HepG2 (cell line): ENCODE data around the gene THADA. TPM values are rescaled to one million over a fixed set of nuclear protein-coding genes. Genes with fewer than 3 reads are reported as not detected.

Source experiments
- AHR ChIP-seq: IDR thresholded peaks from 2 replicates; pipeline ENCODE4 v1.6.1; 2018; ENCODE audit warnings: missing genetic modification reagents, missing compliant biosample characterization
- ARID4A ChIP-seq: sonication (generic); formaldehyde crosslinking; IDR thresholded peaks from 2 replicates; pipeline ENCODE4 v1.5.0; 2020; ENCODE audit warnings: mild to moderate bottlenecking, missing genetic modification reagents, borderline replicate concordance
- ARID5B ChIP-seq: IDR thresholded peaks from 2 replicates; pipeline ENCODE4 v1.4.0; 2020; ENCODE audit warnings: mild to moderate bottlenecking, missing genetic modification reagents
- DMAP1 ChIP-seq: IDR thresholded peaks from 2 replicates; pipeline ENCODE4 v1.6.1; 2016
- HOXD1 ChIP-seq: sonication (generic); formaldehyde crosslinking; IDR thresholded peaks from 2 replicates; pipeline ENCODE4 v1.5.0; 2020; ENCODE audit warnings: missing genetic modification reagents
- ISL2 ChIP-seq: sonication (generic); formaldehyde crosslinking; IDR thresholded peaks from 2 replicates; pipeline ENCODE4 v1.5.0; 2020; ENCODE audit warnings: missing genetic modification reagents
- MED1 ChIP-seq: sonication (generic); formaldehyde crosslinking; IDR thresholded peaks from 2 replicates; pipeline ENCODE4 v1.4.0; 2020; ENCODE audit warnings: missing genetic modification reagents
- MYNN ChIP-seq: sonication (generic); formaldehyde crosslinking; IDR thresholded peaks from 2 replicates; pipeline ENCODE4 v1.4.0; 2020; ENCODE audit warnings: mild to moderate bottlenecking, low read depth, missing genetic modification reagents
- SCMH1 ChIP-seq: sonication (generic); formaldehyde crosslinking; IDR thresholded peaks from 2 replicates; pipeline ENCODE4 v1.9.0; 2021; ENCODE audit warnings: missing genetic modification reagents, mild to moderate bottlenecking, borderline replicate concordance
- SP140L ChIP-seq: sonication (generic); formaldehyde crosslinking; IDR thresholded peaks from 2 replicates; pipeline ENCODE4 v1.4.0; 2020; ENCODE audit warnings: missing genetic modification reagents, borderline replicate concordance
- ZBTB26 ChIP-seq: IDR thresholded peaks from 2 replicates; pipeline ENCODE4 v1.6.1; 2016; ENCODE audit warnings: missing compliant biosample characterization, missing genetic modification reagents, borderline replicate concordance
- ZFAT ChIP-seq: sonication (generic); formaldehyde crosslinking; conservative IDR thresholded peaks from 2 replicates; pipeline ENCODE4 v1.8.1; 2023; ENCODE audit warnings: missing genetic modification reagents, inconsistent platforms
- ZFX ChIP-seq: sonication (generic); formaldehyde crosslinking; IDR thresholded peaks from 2 replicates; pipeline ENCODE4 v1.4.0; 2020; ENCODE audit warnings: mild to moderate bottlenecking, low read depth, missing genetic modification reagents, moderate library complexity
- polyA plus RNA-seq, 8 experiments: library from polyadenylated mRNA; depleted of rRNA in 3 of 8; stranded (reverse) in 7 of 8; unstranded in 1 of 8; fragments of >200 nt; fragmentation: Illumina TruSeq in 4 of 8; extraction: Trizol in 4 of 8; gene quantifications; 2 replicates each; pipeline versions ENCODE4 v1.2.1 to v1.2.3, GENCODE V29; 2011 to 2016; ENCODE audit warnings: low read depth in 4 of 8, missing spikeins in 1 of 8, mixed read lengths in 1 of 8; ENCODE audit not compliant: insufficient read depth in 1 of 8
- total RNA-seq, 5 experiments: library from RNA; depleted of rRNA; stranded (reverse); fragments of >200 nt; fragmentation: Illumina TruSeq; extraction: Trizol; gene quantifications; 2 replicates each; pipeline ENCODE4 v1.2.3, GENCODE V29; 2016; ENCODE audit warnings: low read depth in 1 of 5
- TF ChIP-seq, protein P1 (sequence below): sonication (generic); formaldehyde crosslinking; IDR thresholded peaks from 2 replicates; pipeline ENCODE4 v1.5.0; 2020; ENCODE audit warnings: mild to moderate bottlenecking, missing genetic modification reagents, moderate library complexity
- TF ChIP-seq, protein P2 (sequence below): sonication (generic); formaldehyde crosslinking; IDR thresholded peaks from 2 replicates; pipeline ENCODE4 v1.8.1; 2023; ENCODE audit warnings: missing genetic modification reagents, inconsistent platforms, borderline replicate concordance
- TF ChIP-seq, protein P3 (sequence below): sonication (generic); IDR thresholded peaks from 2 replicates; pipeline ENCODE4 v1.6.1; 2016; ENCODE audit warnings: low read depth, borderline replicate concordance

THADA gene
- total and polyA plus RNA-seq, 2 of the 13 experiments (the other 11 are each of a cell fraction or from before 2014, with no cell fraction given) = 12.7 to 21.7 TPM

DNA sequence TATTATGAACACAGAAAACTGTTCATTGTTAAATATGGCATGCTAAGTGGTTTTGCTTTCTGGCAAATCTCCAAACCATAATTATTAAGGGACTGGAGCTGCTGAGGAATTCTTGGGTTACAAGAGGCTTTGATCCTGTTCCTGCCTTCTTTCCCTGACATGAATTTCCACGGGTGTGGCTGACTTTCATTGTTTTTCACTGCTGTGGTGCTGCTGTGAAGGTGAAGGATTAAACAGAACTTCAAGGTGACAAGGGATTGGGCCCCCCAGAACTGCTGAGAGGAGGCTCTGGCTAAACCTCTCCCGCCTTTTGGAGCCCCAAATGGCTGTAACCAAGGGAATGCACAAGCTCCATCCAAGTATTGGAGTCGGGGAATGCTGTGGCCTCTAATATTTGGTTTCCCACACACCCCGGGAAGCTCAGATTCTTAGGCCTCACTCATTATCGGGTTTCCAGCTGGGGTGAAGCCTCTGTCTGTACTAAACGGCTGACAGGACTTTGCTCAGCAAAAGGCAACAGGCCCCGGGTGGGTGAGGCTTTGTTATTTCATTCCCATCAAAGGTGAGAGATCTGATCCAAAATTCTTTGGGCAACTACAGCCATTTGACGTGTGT is 340.4 kb downstream of the THADA start (continued):
- no peak for TF ChIP-seq ARID5B (CRISPR knock-in tag)
- no peak for TF ChIP-seq DMAP1 (CRISPR knock-in tag)
- TF ChIP-seq, protein P1, sequence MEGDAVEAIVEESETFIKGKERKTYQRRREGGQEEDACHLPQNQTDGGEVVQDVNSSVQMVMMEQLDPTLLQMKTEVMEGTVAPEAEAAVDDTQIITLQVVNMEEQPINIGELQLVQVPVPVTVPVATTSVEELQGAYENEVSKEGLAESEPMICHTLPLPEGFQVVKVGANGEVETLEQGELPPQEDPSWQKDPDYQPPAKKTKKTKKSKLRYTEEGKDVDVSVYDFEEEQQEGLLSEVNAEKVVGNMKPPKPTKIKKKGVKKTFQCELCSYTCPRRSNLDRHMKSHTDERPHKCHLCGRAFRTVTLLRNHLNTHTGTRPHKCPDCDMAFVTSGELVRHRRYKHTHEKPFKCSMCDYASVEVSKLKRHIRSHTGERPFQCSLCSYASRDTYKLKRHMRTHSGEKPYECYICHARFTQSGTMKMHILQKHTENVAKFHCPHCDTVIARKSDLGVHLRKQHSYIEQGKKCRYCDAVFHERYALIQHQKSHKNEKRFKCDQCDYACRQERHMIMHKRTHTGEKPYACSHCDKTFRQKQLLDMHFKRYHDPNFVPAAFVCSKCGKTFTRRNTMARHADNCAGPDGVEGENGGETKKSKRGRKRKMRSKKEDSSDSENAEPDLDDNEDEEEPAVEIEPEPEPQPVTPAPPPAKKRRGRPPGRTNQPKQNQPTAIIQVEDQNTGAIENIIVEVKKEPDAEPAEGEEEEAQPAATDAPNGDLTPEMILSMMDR (CRISPR knock-in tag) = no peak
- no peak for TF ChIP-seq ZBTB26 (CRISPR knock-in tag)
- no peak; the same call in 1 of the 2 replicates for TF ChIP-seq ARID4A (CRISPR knock-in tag)
- no peak for TF ChIP-seq SP140L (CRISPR knock-in tag)
- TF ChIP-seq ZFX (CRISPR knock-in tag) = peak; percentile 57
- TF ChIP-seq MYNN (CRISPR knock-in tag) = no peak
- no peak for TF ChIP-seq ISL2
- TF ChIP-seq SCMH1 (CRISPR knock-in tag) = no peak
- TF ChIP-seq HOXD1 (CRISPR knock-in tag) = no peak
- no peak for TF ChIP-seq AHR (CRISPR knock-in tag)
- no peak for TF ChIP-seq ZFAT (CRISPR knock-in tag)
- TF ChIP-seq MED1 (CRISPR knock-in tag) = no peak
- TF ChIP-seq, protein P2, sequence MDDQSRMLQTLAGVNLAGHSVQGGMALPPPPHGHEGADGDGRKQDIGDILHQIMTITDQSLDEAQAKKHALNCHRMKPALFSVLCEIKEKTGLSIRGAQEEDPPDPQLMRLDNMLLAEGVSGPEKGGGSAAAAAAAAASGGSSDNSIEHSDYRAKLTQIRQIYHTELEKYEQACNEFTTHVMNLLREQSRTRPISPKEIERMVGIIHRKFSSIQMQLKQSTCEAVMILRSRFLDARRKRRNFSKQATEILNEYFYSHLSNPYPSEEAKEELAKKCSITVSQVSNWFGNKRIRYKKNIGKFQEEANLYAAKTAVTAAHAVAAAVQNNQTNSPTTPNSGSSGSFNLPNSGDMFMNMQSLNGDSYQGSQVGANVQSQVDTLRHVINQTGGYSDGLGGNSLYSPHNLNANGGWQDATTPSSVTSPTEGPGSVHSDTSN = no peak
- TF ChIP-seq, protein P3, sequence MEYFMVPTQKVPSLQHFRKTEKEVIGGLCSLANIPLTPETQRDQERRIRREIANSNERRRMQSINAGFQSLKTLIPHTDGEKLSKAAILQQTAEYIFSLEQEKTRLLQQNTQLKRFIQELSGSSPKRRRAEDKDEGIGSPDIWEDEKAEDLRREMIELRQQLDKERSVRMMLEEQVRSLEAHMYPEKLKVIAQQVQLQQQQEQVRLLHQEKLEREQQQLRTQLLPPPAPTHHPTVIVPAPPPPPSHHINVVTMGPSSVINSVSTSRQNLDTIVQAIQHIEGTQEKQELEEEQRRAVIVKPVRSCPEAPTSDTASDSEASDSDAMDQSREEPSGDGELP = peak; percentile 57; the same call in 1 of the 2 replicates
